IMR-90 (cell line): Measurements from ENCODE around the gene CEBPG. TPM values are rescaled to one million over a fixed set of nuclear protein-coding genes. Genes with fewer than 3 reads are reported as not detected.

Experiments used
- ATAC-seq: fragments of 200-7000 bp; cut with Tn5 transposase; 2 replicates; pipeline ENCODE4 v1.9.1; 2020; ENCODE audit warnings: low read depth, mild to moderate bottlenecking, moderate library complexity
- BruUV-seq: library from RNA; stranded (reverse); fragments of 400-500 nt; replicated peaks from 2 replicates; lab custom pipeline; 2021; lab: Mats Ljungman, UMichigan
- CTCF ChIA-PET: fragments of 300-600 bp; formaldehyde crosslinking; extraction: SDS; loops from one replicate; lab custom pipeline; 2021; ENCODE audit warnings: antibody characterized with exemption; lab: Yijun Ruan, JAX
- POLR2A ChIA-PET: fragments of 300-600 bp; sonication (Branson Sonifier 250); formaldehyde crosslinking; loops from one replicate; lab custom pipeline; 2022; ENCODE audit warnings: antibody characterized with exemption; ENCODE audit not compliant: unreplicated experiment; lab: Charles Lee
- DNase-seq: peaks from one replicate; pipeline ENCODE4 v3.0.0; 2013
- H2AFZ ChIP-seq: replicated peaks from 2 replicates; pipeline ENCODE3; 2013; ENCODE audit warnings: low read length, mild to moderate bottlenecking; ENCODE audit not compliant: poor library complexity
- H2AK5ac ChIP-seq: 2 replicates; pipeline ENCODE4 v1.6.1; 2013; ENCODE audit warnings: low read depth, low read length, inconsistent platforms
- H2AK9ac ChIP-seq: replicated peaks from 2 replicates; pipeline ENCODE3; 2013; ENCODE audit warnings: mild to moderate bottlenecking, low read depth, low read length, moderate library complexity; ENCODE audit not compliant: poor library complexity
- H2BK120ac ChIP-seq: 2 replicates; pipeline ENCODE4 v1.6.1; 2013; ENCODE audit warnings: low read depth, low read length, inconsistent platforms
- H2BK15ac ChIP-seq: 3 replicates; pipeline ENCODE4 v1.6.1; 2013; ENCODE audit warnings: low read depth, low read length, inconsistent platforms
- H2BK20ac ChIP-seq: 2 replicates; pipeline ENCODE4 v1.6.1; 2013; ENCODE audit warnings: low read depth, mild to moderate bottlenecking, inconsistent platforms, low read length, moderate library complexity
- H2BK5ac ChIP-seq: 2 replicates; pipeline ENCODE4 v1.6.1; 2013; ENCODE audit warnings: mild to moderate bottlenecking, low read depth, low read length, inconsistent platforms; ENCODE audit not compliant: poor library complexity, severe bottlenecking
- H3K14ac ChIP-seq: replicated peaks from 2 replicates; pipeline ENCODE4 v1.6.1; 2013; ENCODE audit warnings: low read depth, low read length, inconsistent platforms
- H3K18ac ChIP-seq: 2 replicates; pipeline ENCODE4 v1.6.1; 2013; ENCODE audit warnings: low read depth, low read length, control low read depth
- H3K23ac ChIP-seq: 2 replicates; pipeline ENCODE4 v1.6.1; 2013; ENCODE audit warnings: low read depth, low read length, inconsistent platforms
- H3K27ac ChIP-seq: 2 replicates; pipeline ENCODE4 v1.5.1; 2013; ENCODE audit warnings: mild to moderate bottlenecking, control low read depth, low read length; ENCODE audit not compliant: insufficient read depth
- H3K27me3 ChIP-seq: 2 replicates; pipeline ENCODE4 v1.6.1; 2013; ENCODE audit warnings: low read length; ENCODE audit not compliant: control insufficient read depth, insufficient read depth
- H3K36me3 ChIP-seq: 2 replicates; pipeline ENCODE4 v1.6.1; 2013; ENCODE audit warnings: low read length, mixed read lengths; ENCODE audit not compliant: control insufficient read depth, insufficient read depth
- H3K4ac ChIP-seq: 2 replicates; pipeline ENCODE4 v1.6.1; 2013; ENCODE audit warnings: low read depth, low read length, inconsistent platforms
- H3K4me1 ChIP-seq: 2 replicates; pipeline ENCODE4 v1.6.1; 2013; ENCODE audit warnings: low read length, mixed read lengths; ENCODE audit not compliant: control insufficient read depth, insufficient read depth
- H3K4me2 ChIP-seq: 2 replicates; pipeline ENCODE4 v1.6.1; 2013; ENCODE audit warnings: low read depth, mild to moderate bottlenecking, control low read depth, low read length, moderate library complexity
- H3K4me3 ChIP-seq: 2 replicates; pipeline ENCODE4 v1.5.1; 2013; ENCODE audit warnings: low read depth, mild to moderate bottlenecking, control low read depth, low read length, moderate library complexity; ENCODE audit not compliant: insufficient read depth
- H3K56ac ChIP-seq: 2 replicates; pipeline ENCODE4 v1.6.1; 2013; ENCODE audit warnings: low read length, inconsistent platforms; ENCODE audit not compliant: insufficient read depth; ENCODE audit errors: extremely low read depth
- H3K79me1 ChIP-seq, 2 experiments: 2 replicates each; pipeline ENCODE4 v1.6.1; 2013; ENCODE audit warnings: low read length in 2 of 2, inconsistent platforms in 1 of 2, low read depth in 1 of 2
- H3K9ac ChIP-seq: 2 replicates; pipeline ENCODE4 v1.6.1; 2013; ENCODE audit warnings: low read depth, low read length, control low read depth
- H3K9me1 ChIP-seq: 2 replicates; pipeline ENCODE4 v1.6.1; 2013; ENCODE audit warnings: low read length, inconsistent platforms; ENCODE audit not compliant: insufficient read depth
- H3K9me3 ChIP-seq: 2 replicates; pipeline ENCODE4 v1.6.1; 2013; ENCODE audit warnings: low read length; ENCODE audit not compliant: control insufficient read depth, insufficient read depth
- H4K20me1 ChIP-seq: 2 replicates; pipeline ENCODE4 v1.6.1; 2013; ENCODE audit warnings: low read length, inconsistent platforms; ENCODE audit not compliant: insufficient read depth
- H4K5ac ChIP-seq: 2 replicates; pipeline ENCODE4 v1.6.1; 2013; ENCODE audit warnings: mild to moderate bottlenecking, low read depth, low read length, control low read depth
- H4K8ac ChIP-seq, 2 experiments: 2 replicates each; pipeline ENCODE4 v1.6.1; 2013; ENCODE audit warnings: low read depth in 2 of 2, low read length in 2 of 2, control low read depth in 1 of 2, inconsistent platforms in 1 of 2
- H4K91ac ChIP-seq: 2 replicates; pipeline ENCODE4 v1.6.1; 2013; ENCODE audit warnings: low read depth, low read length, inconsistent platforms; ENCODE audit not compliant: insufficient read depth
- CEBPB ChIP-seq: IDR thresholded peaks from 2 replicates; pipeline ENCODE4 v1.6.1; 2012; ENCODE audit warnings: low read depth, low read length, improper control_type of control experiment
- CHD1 ChIP-seq: IDR thresholded peaks from 2 replicates; pipeline ENCODE4 v1.6.1; 2012; ENCODE audit warnings: low read depth, low read length, improper control_type of control experiment
- CTCF ChIP-seq: conservative IDR thresholded peaks from 2 replicates; pipeline ENCODE4 v1.5.1; 2012; ENCODE audit warnings: mild to moderate bottlenecking, low read depth, low read length, improper control_type of control experiment
- FOS ChIP-seq: fragments of 150-350 bp; IDR thresholded peaks from 2 replicates; pipeline ENCODE4 v1.6.1; 2016; ENCODE audit warnings: low read depth, low read length
- MAFK ChIP-seq: IDR thresholded peaks from 2 replicates; pipeline ENCODE4 v1.6.1; 2012; ENCODE audit warnings: low read depth, low read length, improper control_type of control experiment
- NFE2L2 ChIP-seq: fragments of 150-350 bp; IDR thresholded peaks from 2 replicates; pipeline ENCODE4 v1.6.1; 2016; ENCODE audit warnings: low read depth, mild to moderate bottlenecking, low read length
- RCOR1 ChIP-seq: IDR thresholded peaks from 2 replicates; pipeline ENCODE4 v1.6.1; 2012; ENCODE audit warnings: mild to moderate bottlenecking, low read length, improper control_type of control experiment; ENCODE audit not compliant: insufficient replicate concordance
- WGBS, 2 experiments: methylation state at CpG; one replicate each; pipeline versions ENCODE4 v1.1.5 to v1.1.7; 2013; ENCODE audit warnings: missing lambda C conversion rate in 2 of 2; ENCODE audit not compliant: insufficient read length in 1 of 2; ENCODE audit errors: extremely low coverage in 2 of 2; 5-methylcytosine and 5-hydroxymethylcytosine counted together
- dilution Hi-C: fragments of 300-500 bp; cut with HindIII; formaldehyde crosslinking; loops from one replicate; pipeline ENCODE4 v1.14.3; 2018; ENCODE audit warnings: low sequenced_read_pairs; ENCODE audit not compliant: unreplicated experiment
- in situ Hi-C: fragments of 300-500 bp; cut with MboI; formaldehyde crosslinking; loops from 3 replicates; pipeline ENCODE4 v1.14.3; 2019; ENCODE audit warnings: low sequenced_read_pairs, inconsistent platforms, mixed read lengths
- intact Hi-C: fragments of 100-400 bp; cut with micrococcal nuclease; formaldehyde crosslinking; loops from 2 replicates; pipeline ENCODE4 v1.10.0; 2022
- polyA plus RNA-seq, 3 experiments: library from polyadenylated mRNA; depleted of rRNA; stranded (reverse); fragments of >200 nt; gene quantifications; 2 replicates each; pipeline ENCODE4 v1.2.3, GENCODE V29; 2012; ENCODE audit warnings: low replicate concordance in 1 of 3
- total RNA-seq: library from RNA; depleted of rRNA; stranded (reverse); fragments of >200 nt; gene quantifications from 2 replicates; pipeline ENCODE4 v1.2.3, GENCODE V29; 2012
- TF ChIP-seq, protein P1 (sequence below): fragments of 150-350 bp; IDR thresholded peaks from 2 replicates; pipeline ENCODE4 v1.6.1; 2017; ENCODE audit warnings: mild to moderate bottlenecking, antibody characterized with exemption, low read length, low read depth

Gene CEBPG
- total and polyA plus RNA-seq, 2 of the 4 experiments (the other 2 are of a cell fraction) = 9.2 to 14.3 TPM

GRCh38 chr19:33340991-33341390 is 32.5 kb upstream of the CEBPG start (continued):
- TF ChIP-seq NFE2L2 = no peak
- TF ChIP-seq MAFK = no peak
- no peak for TF ChIP-seq CHD1

DNA sequence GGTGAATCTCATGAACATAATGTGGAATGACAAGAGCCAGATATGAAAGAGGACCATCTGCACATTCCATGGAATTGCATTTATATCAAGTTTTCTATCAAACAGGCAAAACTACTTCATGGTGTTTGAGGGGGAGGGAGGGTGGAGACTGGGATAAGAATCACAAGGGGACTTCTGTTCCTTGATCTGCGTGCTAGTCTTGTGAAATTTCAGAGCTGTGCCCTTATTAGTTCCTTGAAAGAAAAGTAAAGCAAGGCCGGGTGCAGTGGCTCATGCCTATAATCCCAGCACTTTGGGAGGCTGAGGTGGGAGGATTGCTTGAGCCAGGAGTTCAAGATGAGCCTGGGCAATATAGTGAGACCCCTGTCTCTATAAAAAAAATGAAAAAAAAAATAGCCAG is 30.2 kb upstream of the CEBPG start:
- Histone ChIP-seq H4K20me1 (no peaks in the 10 kb centered on the region), H3K36me3 (no peaks in the 10 kb centered on the region), H4K91ac (no peak overlapping the region), H3K79me1 (no peaks in the 10 kb centered on the region), H3K23ac (no peak overlapping the region), H3K9me3 (no peaks in the 10 kb centered on the region), H2AFZ (no peak overlapping the region), H2BK15ac (no peak overlapping the region), H3K18ac (no peak overlapping the region), H3K4me3 (no peak overlapping the region), H3K9me1 (no peaks in the 10 kb centered on the region), H3K4ac (no peak overlapping the region), H3K27me3 (peaks cover 6% of the 10 kb centered on the region), H3K27ac (no peak overlapping the region), H2BK5ac (no peak overlapping the region), H3K4me1 (no peaks in the 10 kb centered on the region), H2BK120ac (no peak overlapping the region), H4K8ac (no peak overlapping the region), H4K5ac (no peak overlapping the region), H3K56ac (no peak overlapping the region), H2BK20ac (no peak overlapping the region), H3K14ac (no peak overlapping the region), H2AK9ac (no peak overlapping the region), H3K4me2 (no peak overlapping the region), H2AK5ac (no peak overlapping the region), H3K9ac (no peak overlapping the region)
- no TSS peak for BruUV-seq
- DNase-seq (no peak), ATAC-seq (no peak)
- intact Hi-C loops (no loop called here), in situ Hi-C loops (no loop called here), dilution Hi-C loops (no loop called here)
- no CpG with 5 or more reads among the region's 2 CpGs for WGBS, 2 experiments
- ChIA-PET CTCF (interaction anchor here (0.6 kb wide), 1 partner anchor 733 kb away, joined by 3 read pairs; no protein-coding TSS in a partner anchor), POLR2A (no interaction called here)
- TF ChIP-seq CHD1 = no peak
- TF ChIP-seq, protein P1, sequence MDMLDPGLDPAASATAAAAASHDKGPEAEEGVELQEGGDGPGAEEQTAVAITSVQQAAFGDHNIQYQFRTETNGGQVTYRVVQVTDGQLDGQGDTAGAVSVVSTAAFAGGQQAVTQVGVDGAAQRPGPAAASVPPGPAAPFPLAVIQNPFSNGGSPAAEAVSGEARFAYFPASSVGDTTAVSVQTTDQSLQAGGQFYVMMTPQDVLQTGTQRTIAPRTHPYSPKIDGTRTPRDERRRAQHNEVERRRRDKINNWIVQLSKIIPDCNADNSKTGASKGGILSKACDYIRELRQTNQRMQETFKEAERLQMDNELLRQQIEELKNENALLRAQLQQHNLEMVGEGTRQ = no peak
- no peak for TF ChIP-seq CTCF
- no peak for TF ChIP-seq FOS
- no peak for TF ChIP-seq NFE2L2
- TF ChIP-seq RCOR1 = no peak
- TF ChIP-seq CEBPB = no peak
